Left cardiac atrium (tissue), 4 donors: ENCODE data around the gene HECTD2. TPM values are rescaled to one million over a fixed set of nuclear protein-coding genes. Genes with fewer than 3 reads are reported as not detected.
"Not testable (repeated sequence)": the region's sequence is repeated elsewhere in the genome, so short reads cannot be mapped to it uniquely, and the experiment has no call there.

ENCODE experiments used
- ATAC-seq, 2 donors: fragments of 200-7000 bp; cut with Tn5 transposase; one replicate each; pipeline ENCODE4 v1.9.1; 2020; ENCODE audit warnings: mild to moderate bottlenecking in 2 of 2, moderate library complexity in 2 of 2
- DNase-seq: peaks from one replicate; pipeline ENCODE4 v3.0.0-alpha.2; 2020
- intact Hi-C, 2 donors: fragments of 100-400 bp; cut with DNase I; formaldehyde crosslinking; loops; one replicate each; pipeline versions ENCODE4 v1.14.1 to v1.15.1; 2022 to 2023
- total RNA-seq, 2 donors: library from RNA; stranded (reverse); fragmentation: NEBNext Ultra II Directional; extraction: Animal tissue kit (Norgen Biotek cat#: 25700); gene quantifications; one replicate each; pipeline ENCODE4 v1.2.1, GENCODE V29; 2021
- donor health status: DM: no; HTN: yes; CAD: no.
- donor health status: DM: no; HTN: yes; CAD: no; lungs with severe emphysema.
- donor health status: DM: yes; HTN: yes; CAD: no.
- donor health status: Dilated cardiomyopathy.

HECTD2 gene
- total RNA-seq, 2 donors from 2014 or later: 6.5 to 9.6 TPM

- intact Hi-C loops: no loop called here
- DNase-seq (no peak), ATAC-seq (no peak)
These were observed 146.8 kb downstream of the HECTD2 start for GRCh38 chr10:91556691-91557566.

GRCh38 chr10:91557651-91558111, 147.5 kb downstream of the HECTD2 start:
- no peak for DNase-seq
- ATAC-seq: no peak
- intact Hi-C loops: no loop called here

GRCh38 chr10:91558473-91558872, 148.3 kb downstream of the HECTD2 start:
- DNase-seq: no peak
- intact Hi-C loops: no loop called here
- ATAC-seq: no peak

GRCh38 chr10:91559169-91559568, 149.0 kb downstream of the HECTD2 start:
- DNase-seq: no peak
- intact Hi-C loops: no loop called here
- no peak for ATAC-seq

GRCh38 chr10:91559750-91560149, 149.6 kb downstream of the HECTD2 start:
- intact Hi-C loops: no loop called here
- ATAC-seq (no peak), DNase-seq (no peak)

GRCh38 chr10:91560827-91561226, 150.7 kb downstream of the HECTD2 start:
- intact Hi-C loops, ATAC-seq, DNase-seq: not testable (repeated sequence)

GRCh38 chr10:91562839-91563581, 152.9 kb downstream of the HECTD2 start:
- no peak for ATAC-seq
- intact Hi-C loops: no loop called here
- DNase-seq: no peak

GRCh38 chr10:91564026-91564425, 153.9 kb downstream of the HECTD2 start:
- intact Hi-C loops: no loop called here
- ATAC-seq: peak; percentile 72 to 85
- DNase-seq: no peak

Other genes with a start within 250 kb of the HECTD2 start
- 10 to 100 TPM; 46.3 to 55.6 TPM for gene PCGF5, start 189.7 kb upstream of the HECTD2 start, total RNA-seq
- 100 to 1,000 TPM; 173 to 184 TPM for gene PPP1R3C, start 222.7 kb downstream of the HECTD2 start, total RNA-seq